Measurements from ENCODE around the gene UGP2. TPM values are rescaled to one million over a fixed set of nuclear protein-coding genes. Genes with fewer than 3 reads are reported as not detected.

UGP2 gene
- total RNA-seq, 2 donors from 2014 or later: 111 to 114 TPM

DNA sequence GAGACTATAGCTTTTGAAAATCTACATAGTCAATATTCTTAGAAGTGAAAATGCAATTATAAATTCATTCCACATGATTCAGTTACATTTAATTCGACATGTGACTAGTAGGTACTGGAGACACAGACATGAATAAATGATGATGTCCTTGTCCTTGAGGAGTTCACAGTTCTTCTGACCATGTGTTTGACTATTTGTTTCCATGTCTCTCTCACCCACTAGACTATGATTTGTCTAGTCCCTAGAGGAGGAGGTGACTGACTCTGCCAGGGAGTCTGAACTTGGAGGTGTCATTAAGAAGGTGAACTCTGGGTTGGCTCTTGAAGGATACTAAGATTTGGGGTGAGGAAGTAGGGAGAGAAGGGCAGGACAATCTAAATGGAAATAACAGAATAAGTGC, 20.7 kb upstream of the UGP2 start:
- Mint-ChIP-seq H3K9me3 (no peaks in the 10 kb centered on the region), H3K4me1 (no peaks in the 10 kb centered on the region), H3K36me3 (ENCODE audit: low read depth) (no peaks in the 10 kb centered on the region), H3K27ac (no peak overlapping the region), H3K27me3 (peaks cover 6% of the 10 kb centered on the region), H3K4me3 (no peak overlapping the region)
- no peak for ATAC-seq (replicated peaks)

DNA sequence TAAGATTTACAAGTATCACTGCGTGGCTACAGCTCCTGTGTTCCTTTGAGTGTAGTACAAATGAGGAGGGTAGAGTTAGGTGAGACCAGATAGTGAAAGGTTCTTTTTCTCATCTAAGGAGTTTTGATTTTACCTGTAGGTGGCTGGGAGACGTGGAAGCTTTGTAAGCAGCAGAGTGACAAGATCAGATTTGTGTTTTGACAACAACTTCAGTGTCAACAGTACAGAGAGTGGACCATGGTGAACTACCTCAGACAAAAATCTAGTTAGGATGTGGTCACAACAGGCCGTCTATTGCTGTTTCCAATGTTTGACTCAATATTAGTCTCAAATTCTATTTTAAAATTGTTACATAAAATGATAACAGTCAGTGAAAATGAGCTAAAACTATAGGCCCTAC, 20.3 kb upstream of the UGP2 start:
- H3K27ac Mint-ChIP-seq: no peak overlapping the region
- no peaks in the 10 kb centered on the region for H3K36me3 Mint-ChIP-seq (ENCODE audit: low read depth)
- ATAC-seq (replicated peaks): no peak
- H3K27me3 Mint-ChIP-seq: peaks cover 6% of the 10 kb centered on the region
- H3K4me3 Mint-ChIP-seq: no peak overlapping the region
- H3K4me1 Mint-ChIP-seq: no peaks in the 10 kb centered on the region
- H3K9me3 Mint-ChIP-seq: no peaks in the 10 kb centered on the region

GRCh38 chr2:63822478-63822877, 19.2 kb upstream of the UGP2 start:
- peaks cover 6% of the 10 kb centered on the region for H3K27me3 Mint-ChIP-seq
- no peak for ATAC-seq (replicated peaks)
- H3K36me3 Mint-ChIP-seq (ENCODE audit: low read depth): no peaks in the 10 kb centered on the region
- no peak overlapping the region for H3K4me3 Mint-ChIP-seq
- no peaks in the 10 kb centered on the region for H3K9me3 Mint-ChIP-seq
- H3K4me1 Mint-ChIP-seq: no peaks in the 10 kb centered on the region
- no peak overlapping the region for H3K27ac Mint-ChIP-seq

GRCh38 chr2:63827749-63828148, 13.9 kb upstream of the UGP2 start:
- ATAC-seq (replicated peaks): no peak
- Mint-ChIP-seq H3K4me3 (no peak overlapping the region), H3K36me3 (ENCODE audit: low read depth) (no peaks in the 10 kb centered on the region), H3K27me3 (peaks cover 20% of the 10 kb centered on the region), H3K9me3 (no peaks in the 10 kb centered on the region), H3K4me1 (no peaks in the 10 kb centered on the region), H3K27ac (no peak overlapping the region)

GRCh38 chr2:63831176-63831575, 10.5 kb upstream of the UGP2 start:
- H3K4me3 Mint-ChIP-seq: no peak overlapping the region
- no peaks in the 10 kb centered on the region for H3K9me3 Mint-ChIP-seq
- H3K27me3 Mint-ChIP-seq: peaks cover 14% of the 10 kb centered on the region
- no peak overlapping the region for H3K27ac Mint-ChIP-seq
- H3K4me1 Mint-ChIP-seq: no peaks in the 10 kb centered on the region
- no peaks in the 10 kb centered on the region for H3K36me3 Mint-ChIP-seq (ENCODE audit: low read depth)
- ATAC-seq (replicated peaks): no peak

DNA sequence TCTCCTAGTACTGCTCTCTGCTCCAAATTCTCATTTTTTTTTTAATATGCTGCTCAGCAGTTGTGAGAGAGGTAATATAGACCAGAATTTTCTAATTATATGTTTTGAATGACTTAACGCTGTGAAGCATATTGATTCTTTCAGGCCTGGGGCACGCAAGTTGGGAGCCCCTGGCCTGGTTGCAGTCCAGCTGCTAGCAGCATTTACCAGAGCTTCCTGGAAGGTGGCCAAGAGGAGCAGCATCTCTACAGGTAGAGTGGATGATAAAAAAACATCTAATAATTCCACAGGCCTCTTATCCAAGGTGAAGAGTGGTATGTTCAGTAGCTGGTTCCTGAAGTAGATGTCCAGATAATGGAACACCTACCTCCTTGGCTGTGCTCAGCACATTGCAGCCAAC, 7.3 kb upstream of the UGP2 start:
- ATAC-seq (replicated peaks): no peak
- Mint-ChIP-seq H3K9me3 (no peaks in the 10 kb centered on the region), H3K36me3 (ENCODE audit: low read depth) (no peaks in the 10 kb centered on the region), H3K27ac (no peak overlapping the region), H3K4me1 (no peaks in the 10 kb centered on the region), H3K4me3 (no peak overlapping the region), H3K27me3 (peaks cover 11% of the 10 kb centered on the region)

DNA sequence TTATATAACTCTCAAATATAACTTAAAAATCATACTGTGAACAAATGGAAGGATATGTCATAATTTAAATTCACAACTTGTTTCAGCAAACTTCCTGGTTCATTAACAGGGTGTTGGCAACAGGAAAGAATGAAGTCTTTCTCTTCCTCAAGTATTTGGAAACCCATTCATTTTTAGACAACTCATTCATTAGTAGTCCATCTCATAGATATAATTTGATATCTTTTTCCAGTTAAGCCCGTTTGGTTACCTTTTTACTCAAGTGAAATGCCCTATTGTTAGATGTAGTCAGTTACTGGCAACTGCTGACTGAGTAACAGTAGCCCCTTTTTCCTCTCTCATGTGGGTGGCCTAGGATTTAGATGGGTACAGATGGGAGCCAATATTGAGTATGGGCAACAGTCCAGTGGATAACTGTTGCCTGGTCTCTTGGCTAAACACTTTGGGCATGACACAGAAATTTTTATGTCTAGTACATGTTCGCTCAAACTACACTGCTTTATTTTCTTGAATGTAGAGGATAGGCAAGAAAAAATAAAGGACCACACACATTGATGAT, 4.6 kb upstream of the UGP2 start:
- H3K9me3 Mint-ChIP-seq: no peaks in the 10 kb centered on the region
- no peak overlapping the region for H3K4me3 Mint-ChIP-seq
- no peak overlapping the region for H3K27ac Mint-ChIP-seq
- H3K27me3 Mint-ChIP-seq: no peaks in the 10 kb centered on the region
- no peak for ATAC-seq (replicated peaks)
- H3K4me1 Mint-ChIP-seq: no peaks in the 10 kb centered on the region
- H3K36me3 Mint-ChIP-seq (ENCODE audit: low read depth): peaks cover 12% of the 10 kb centered on the region

GRCh38 chr2:63840081-63840784, 1.5 kb upstream of the UGP2 start:
- Mint-ChIP-seq H3K4me3 (peak overlapping the region; percentile 99), H3K36me3 (ENCODE audit: low read depth) (peaks cover 43% of the 10 kb centered on the region), H3K9me3 (no peaks in the 10 kb centered on the region), H3K27ac (peak overlapping the region; percentile 94), H3K27me3 (no peaks in the 10 kb centered on the region), H3K4me1 (peaks cover 12% of the 10 kb centered on the region)
- peak; percentile 18 for ATAC-seq (replicated peaks)

DNA sequence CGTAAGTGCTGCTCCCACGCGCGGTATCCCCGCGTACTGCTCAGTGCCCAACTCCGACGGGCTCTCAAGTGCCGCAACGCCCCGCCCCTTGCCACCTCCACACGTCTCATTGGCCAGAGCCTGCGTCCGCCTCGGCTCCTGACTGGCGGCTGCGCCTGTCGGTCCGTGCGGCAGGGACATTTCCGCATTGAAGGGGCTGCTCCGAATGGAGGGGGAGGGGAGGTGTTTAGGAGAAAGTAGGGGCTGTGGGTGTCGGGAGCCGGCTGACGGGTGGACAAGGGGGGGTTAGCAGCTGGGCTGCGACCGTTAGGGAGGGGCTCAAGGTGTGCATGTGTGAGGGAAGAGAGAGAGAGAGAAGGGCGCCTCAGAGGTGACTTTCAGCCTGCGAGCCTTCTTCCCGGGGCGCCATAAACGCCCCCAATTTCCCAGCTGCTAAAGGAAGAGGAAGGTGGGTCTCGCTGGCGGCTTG, 877 bp upstream of the UGP2 start:
- peak overlapping the region; percentile 99 for H3K4me3 Mint-ChIP-seq
- ATAC-seq (replicated peaks): peak; percentile 95
- peak overlapping the region; percentile 94 for H3K27ac Mint-ChIP-seq
- H3K36me3 Mint-ChIP-seq (ENCODE audit: low read depth): peaks cover 48% of the 10 kb centered on the region
- H3K4me1 Mint-ChIP-seq: peaks cover 16% of the 10 kb centered on the region
- no peaks in the 10 kb centered on the region for H3K9me3 Mint-ChIP-seq
- H3K27me3 Mint-ChIP-seq: no peaks in the 10 kb centered on the region

DNA sequence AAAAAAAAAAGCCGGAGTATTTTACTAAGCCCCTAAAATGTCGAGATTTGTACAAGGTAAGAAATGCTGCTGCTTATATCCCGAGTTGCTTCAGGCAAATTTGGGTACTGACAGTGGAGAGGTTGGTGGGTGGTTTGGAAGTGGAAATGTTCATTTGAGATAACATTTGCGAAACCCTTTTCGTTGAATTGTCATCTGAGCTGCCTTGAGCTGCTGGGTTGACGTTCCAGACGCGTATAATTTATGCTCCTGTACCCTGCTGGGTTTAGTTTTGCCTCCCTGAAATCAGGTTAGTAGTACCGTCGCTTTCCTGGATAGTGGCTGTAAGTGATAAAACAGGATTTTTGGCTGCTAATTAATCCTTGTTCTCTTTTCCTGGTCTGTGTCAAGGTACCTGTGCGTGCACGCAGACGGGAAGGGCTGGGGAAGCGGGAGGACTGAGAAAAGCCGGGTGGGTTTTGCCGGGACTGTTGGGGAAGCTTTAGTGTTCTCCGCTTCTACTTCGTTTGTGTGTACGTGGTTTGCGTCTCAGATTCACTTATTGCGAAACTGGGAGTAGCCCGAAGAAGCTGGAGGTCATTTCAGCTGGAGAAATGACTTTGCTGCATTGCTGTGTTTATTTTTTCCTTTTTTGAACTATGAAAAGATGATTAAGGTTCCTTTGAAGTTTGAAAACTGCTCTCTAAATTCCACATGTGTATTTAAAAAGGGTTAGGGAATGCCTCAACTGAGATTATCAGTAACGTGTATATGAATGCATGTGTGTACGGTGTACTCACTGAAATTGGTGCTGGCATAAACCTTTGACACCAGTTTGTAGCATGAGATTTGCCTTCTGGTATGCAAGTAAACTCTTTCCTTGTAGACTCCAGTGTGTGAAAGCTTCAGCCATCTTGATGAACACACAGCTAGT, 709 bp downstream of the UGP2 start:
- Mint-ChIP-seq H3K27ac (peak overlapping the region; percentile 94), H3K4me3 (peak overlapping the region; percentile 99), H3K36me3 (ENCODE audit: low read depth) (peaks cover 61% of the 10 kb centered on the region), H3K4me1 (peaks cover 22% of the 10 kb centered on the region), H3K27me3 (no peaks in the 10 kb centered on the region), H3K9me3 (no peaks in the 10 kb centered on the region)
- no peak for ATAC-seq (replicated peaks)

GRCh38 chr2:63843093-63843492, 1.4 kb downstream of the UGP2 start:
- Mint-ChIP-seq H3K4me3 (peak overlapping the region; percentile 99), H3K27ac (peak overlapping the region; percentile 94), H3K9me3 (no peaks in the 10 kb centered on the region), H3K27me3 (no peaks in the 10 kb centered on the region), H3K36me3 (ENCODE audit: low read depth) (peaks cover 67% of the 10 kb centered on the region), H3K4me1 (peaks cover 26% of the 10 kb centered on the region)
- no peak for ATAC-seq (replicated peaks)

- peaks cover 26% of the 10 kb centered on the region for H3K4me1 Mint-ChIP-seq
- peaks cover 67% of the 10 kb centered on the region for H3K36me3 Mint-ChIP-seq (ENCODE audit: low read depth)
- H3K27me3 Mint-ChIP-seq: no peaks in the 10 kb centered on the region
- H3K9me3 Mint-ChIP-seq: no peaks in the 10 kb centered on the region
- H3K27ac Mint-ChIP-seq: peak overlapping the region; percentile 59
- ATAC-seq (replicated peaks): no peak
- H3K4me3 Mint-ChIP-seq: peak overlapping the region; percentile 99
These were observed 2.1 kb downstream of the UGP2 start for GRCh38 chr2:63843791-63844190.

GRCh38 chr2:63844616-63845015, 2.9 kb downstream of the UGP2 start:
- no peaks in the 10 kb centered on the region for H3K9me3 Mint-ChIP-seq
- ATAC-seq (replicated peaks): no peak
- peaks cover 33% of the 10 kb centered on the region for H3K4me1 Mint-ChIP-seq
- peak overlapping the region; percentile 99 for H3K4me3 Mint-ChIP-seq
- H3K27me3 Mint-ChIP-seq: no peaks in the 10 kb centered on the region
- peaks cover 72% of the 10 kb centered on the region for H3K36me3 Mint-ChIP-seq (ENCODE audit: low read depth)
- peak overlapping the region; percentile 59 for H3K27ac Mint-ChIP-seq

- peaks cover 68% of the 10 kb centered on the region for H3K36me3 Mint-ChIP-seq (ENCODE audit: low read depth)
- H3K27ac Mint-ChIP-seq: no peak overlapping the region
- no peaks in the 10 kb centered on the region for H3K27me3 Mint-ChIP-seq
- peaks cover 34% of the 10 kb centered on the region for H3K4me1 Mint-ChIP-seq
- ATAC-seq (replicated peaks): no peak
- no peaks in the 10 kb centered on the region for H3K9me3 Mint-ChIP-seq
- peak overlapping the region; percentile 4 for H3K4me3 Mint-ChIP-seq
These were observed 4.2 kb downstream of the UGP2 start for GRCh38 chr2:63845866-63846265.

All from activated T-helper 17 cell treated with anti-CD3 and anti-CD28 coated beads, Interleukin-2, amount 50 U/mL, for 72 hours (primary cell).